H4 (cell line): ENCODE results near the gene XPO6. TPM values are rescaled to one million over a fixed set of nuclear protein-coding genes. Genes with fewer than 3 reads are reported as not detected.

ENCODE experiments used
- DNase-seq: peaks from one replicate; pipeline ENCODE4 v3.0.0-alpha.2; 2015; ENCODE audit warnings: low spot score
- total RNA-seq: library from RNA; depleted of rRNA; stranded (reverse); fragments of >200 nt; shearing (Covaris generic); gene quantifications from 2 replicates; pipeline ENCODE4 v1.2.3, GENCODE V29; 2014

Gene XPO6
- total RNA-seq, 1 experiment from 2014 or later: 46.8 TPM

DNA sequence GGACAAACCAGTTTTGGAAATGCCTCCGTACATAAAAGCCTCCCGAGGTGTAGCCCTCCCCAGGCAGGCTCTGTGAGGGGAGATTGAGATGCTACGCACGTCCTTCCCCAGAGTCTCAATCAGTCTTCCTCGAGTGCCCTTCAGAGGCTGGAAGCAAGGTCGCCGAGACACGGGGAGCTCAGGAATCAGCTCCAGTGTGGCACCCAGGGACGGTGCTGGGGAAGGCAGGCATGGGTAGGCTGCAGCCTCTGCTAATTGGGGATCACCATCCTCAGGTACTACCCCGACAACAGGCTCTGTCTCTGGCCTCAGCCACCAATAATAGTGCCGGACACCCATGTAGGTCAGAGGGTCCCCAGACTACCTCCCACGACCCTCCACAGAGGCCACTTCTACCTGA, 120.1 kb downstream of the XPO6 start:
- DNase-seq: no peak

DNA sequence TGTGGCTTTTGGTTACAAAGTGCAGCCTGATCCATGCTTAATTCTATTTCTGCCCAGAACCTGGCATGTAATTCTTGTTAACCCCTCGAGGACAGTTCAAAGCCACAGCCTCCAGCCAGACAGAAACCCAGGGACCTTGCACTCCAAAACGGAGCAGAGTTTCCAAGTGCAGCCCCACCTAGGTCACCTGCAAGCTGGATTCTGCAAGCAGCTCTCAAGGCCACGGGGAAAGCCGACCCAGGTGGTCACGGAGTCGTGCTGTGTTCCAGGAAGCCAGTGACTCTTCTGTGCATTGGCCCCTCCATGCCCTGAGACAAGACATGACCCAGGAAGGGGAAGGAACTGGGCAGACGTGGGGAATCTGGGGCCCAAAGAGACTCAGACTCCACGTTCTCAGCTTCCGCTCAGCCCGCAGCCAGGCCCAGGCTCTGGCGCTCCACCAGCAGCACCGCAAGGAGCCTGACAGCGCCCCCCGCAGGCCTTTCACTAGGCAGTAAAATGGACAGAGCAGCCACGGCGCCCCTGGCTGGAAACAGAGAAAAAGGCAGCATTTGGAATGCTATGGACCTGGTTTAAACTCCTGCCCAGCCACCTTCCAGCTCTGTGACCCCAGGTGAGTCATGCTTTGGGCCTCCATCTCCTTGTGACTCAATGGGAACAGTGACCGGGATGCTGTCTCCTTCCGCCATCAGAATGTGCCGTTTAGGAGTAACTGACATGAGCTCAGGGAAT, 121.0 kb downstream of the XPO6 start:
- no peak for DNase-seq

- no peak for DNase-seq
These were observed 121.8 kb downstream of the XPO6 start for GRCh38 chr16:28089992-28090365.

DNA sequence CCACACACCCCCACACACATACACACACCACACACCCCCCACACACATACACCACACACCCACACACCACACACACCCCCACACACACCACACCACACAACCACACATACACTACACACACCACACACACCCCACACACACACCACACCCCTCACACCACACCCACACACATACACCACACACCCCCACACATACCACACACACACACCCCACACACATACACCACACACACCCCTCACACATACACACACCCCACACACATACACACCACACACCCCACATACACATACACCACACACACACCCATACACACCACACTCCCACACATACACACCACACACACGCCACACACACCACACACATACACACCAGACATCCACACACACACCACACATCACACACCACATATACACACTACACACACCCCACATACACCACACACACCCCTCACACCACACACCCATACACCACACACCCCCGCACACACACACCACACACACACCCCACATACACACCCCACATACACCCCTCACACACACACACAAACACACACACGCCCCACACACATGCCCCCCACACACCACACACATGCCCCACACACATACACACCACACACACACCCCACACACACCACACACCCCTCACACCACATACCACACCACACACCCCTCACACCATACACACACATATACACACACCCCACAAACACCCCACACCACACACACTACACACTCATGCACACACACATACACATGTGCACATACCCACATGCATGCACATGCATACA, 122.4 kb downstream of the XPO6 start:
- DNase-seq: no peak

DNA sequence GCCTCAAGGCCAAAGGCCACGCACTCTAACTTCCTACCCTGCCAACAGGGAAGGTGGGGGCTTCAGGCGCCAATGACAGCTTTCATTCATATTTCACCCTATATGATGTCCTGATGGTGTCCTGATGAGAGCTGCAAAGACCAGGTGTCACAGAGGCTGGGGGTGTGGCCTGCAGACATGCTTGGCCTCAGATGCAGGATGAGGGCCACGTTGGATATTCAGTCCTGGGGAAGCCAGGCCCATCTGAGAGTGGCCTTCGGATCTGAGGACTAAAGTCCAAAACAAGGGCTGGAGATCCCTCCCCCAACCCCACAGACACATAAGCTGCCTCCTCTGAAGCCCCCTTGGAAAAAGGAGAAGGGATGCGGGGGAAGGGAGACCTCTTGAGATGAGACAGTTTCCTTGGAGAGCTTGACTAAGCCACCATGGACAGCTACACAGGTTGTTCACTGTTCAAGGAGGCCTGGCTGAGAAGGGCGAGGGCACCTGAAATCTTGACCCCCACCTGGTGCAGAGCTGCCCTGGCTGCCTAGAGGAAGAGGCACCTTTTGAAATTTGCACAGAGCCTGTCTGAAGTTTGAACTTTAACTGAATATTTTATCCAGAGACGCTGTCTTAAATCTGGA, 124.0 kb downstream of the XPO6 start:
- DNase-seq: no peak

- DNase-seq: no peak
These were observed 124.6 kb downstream of the XPO6 start for GRCh38 chr16:28087140-28087660.

DNA sequence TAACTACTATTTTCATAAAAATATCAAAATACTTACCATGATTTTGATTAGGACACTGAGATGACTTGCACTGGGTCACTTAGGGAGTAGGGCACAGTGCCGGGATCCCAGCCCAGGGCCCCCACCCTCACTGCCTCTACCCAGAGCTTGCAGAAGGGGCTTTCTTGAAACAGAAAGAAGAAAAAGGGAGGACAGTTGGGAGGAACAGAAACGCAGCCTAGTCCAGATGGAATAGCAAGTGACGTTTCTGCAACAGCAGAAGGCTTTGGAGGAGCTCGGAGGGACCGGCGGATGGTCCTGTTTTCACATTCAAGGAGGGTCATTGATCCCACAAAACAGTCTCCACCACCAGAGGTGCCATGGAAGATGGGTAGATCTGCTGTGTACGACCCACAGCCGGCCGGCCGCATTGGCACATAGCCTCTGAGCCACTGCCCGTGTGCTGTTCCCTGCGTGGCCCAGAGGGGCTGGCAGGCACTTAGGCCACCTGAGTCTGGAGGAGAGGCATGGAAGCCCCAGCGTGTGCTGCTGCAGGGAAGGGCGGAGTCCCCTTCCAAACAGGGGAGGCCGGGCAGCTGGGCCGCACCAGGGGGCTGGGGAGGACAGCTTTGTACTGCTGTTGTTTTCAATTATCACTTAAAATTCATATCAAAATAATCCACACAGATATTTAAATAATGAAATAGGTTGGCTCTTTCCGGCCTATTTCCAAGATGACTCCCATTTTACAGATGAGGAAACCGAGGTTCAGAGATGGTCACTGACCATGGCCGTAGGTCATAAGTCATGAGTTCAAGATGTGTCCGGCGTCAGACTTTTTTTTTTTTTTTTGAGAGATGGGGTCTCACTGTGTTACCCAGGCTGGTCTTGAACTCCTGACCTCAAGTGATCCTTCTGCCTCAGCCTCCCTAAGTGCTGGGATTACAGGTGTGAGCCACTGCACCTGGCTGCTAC, 125.3 kb downstream of the XPO6 start:
- DNase-seq: no peak

GRCh38 chr16:28085389-28086171, 126.2 kb downstream of the XPO6 start:
- DNase-seq: no peak

- no peak for DNase-seq
These were observed 127.6 kb downstream of the XPO6 start for GRCh38 chr16:28084209-28084608.

DNA sequence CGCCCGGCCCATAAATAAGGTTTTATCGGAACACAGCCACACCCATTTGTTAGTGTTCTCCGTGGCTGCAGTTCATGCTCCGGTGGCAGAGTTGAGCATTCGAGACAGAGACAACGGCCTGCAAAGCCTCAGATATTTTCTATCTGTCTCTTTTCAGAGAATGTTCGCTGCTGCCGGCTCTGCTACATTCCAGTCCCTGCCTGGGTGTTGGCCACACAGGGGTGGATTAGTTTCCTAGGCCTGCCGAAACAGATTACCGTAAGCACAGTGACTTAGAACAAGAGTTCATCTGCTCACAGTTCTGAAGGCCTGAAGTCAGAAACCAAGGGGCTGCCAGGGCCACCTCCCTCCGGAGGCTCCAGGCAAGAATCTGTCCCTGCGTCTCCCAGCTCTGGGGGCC, 129.1 kb downstream of the XPO6 start:
- no peak for DNase-seq

GRCh38 chr16:28081391-28081968, 130.3 kb downstream of the XPO6 start:
- DNase-seq: no peak

GRCh38 chr16:28078261-28078660, 133.5 kb downstream of the XPO6 start:
- no peak for DNase-seq

GRCh38 chr16:28073836-28074235, 137.9 kb downstream of the XPO6 start:
- no peak for DNase-seq

DNA sequence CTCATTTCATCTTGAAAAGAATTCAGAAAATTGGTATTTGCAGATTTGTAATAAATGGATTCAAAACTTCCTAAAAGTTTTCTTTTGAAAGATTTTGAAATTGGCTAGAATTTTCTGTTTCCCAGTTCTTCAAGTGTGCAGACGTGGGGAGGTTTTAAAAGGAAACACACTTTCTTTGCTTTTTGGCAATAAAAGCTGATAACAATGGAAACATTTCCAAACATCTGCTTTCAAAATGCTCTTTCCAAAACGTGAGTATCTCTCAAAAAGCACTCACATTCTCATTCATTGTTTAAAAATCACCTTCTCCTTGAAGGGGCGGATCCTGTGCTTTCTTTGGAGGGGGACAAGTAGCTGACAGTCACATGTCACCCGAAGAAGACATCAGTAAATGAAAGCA, 139.7 kb downstream of the XPO6 start:
- DNase-seq: no peak

DNA sequence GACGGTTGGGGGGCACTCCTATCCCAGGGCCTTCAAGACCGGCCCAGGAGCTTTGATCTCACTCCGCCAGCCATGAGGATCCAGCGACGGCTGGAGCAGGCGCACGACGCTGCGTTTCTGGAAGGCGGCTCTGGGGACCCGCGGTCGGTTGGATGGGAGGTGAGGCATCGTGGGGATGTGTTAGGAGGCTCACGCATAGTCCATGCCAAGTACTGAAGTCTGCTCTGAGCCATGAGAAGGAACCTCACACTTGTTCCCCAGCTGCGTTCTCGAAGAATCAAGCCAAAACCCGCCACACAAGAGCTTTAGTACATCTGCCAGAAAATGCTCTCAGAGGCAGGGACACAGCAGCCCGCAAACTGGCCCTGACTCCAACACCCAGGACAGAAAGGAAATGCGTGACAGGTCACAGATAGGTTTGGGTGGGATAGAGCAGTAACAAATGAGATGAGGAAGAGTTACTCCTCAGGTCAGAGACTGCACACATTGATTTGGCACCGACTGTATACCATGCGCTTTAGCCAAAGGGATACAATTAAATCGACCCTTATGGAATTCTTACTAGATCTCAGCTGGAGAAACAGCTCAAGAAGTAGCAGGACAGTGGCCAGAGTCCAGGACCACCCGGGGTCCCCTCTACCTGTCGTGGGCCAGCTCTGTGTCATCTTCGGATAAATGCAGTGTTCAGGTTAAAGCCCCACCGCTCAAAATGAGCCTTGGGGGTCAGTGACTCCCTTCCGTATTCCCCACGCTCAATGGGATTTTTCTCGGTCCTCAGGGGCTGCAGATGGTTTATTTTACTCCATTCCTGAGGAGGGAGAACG, 141.6 kb downstream of the XPO6 start:
- DNase-seq: no peak

DNA sequence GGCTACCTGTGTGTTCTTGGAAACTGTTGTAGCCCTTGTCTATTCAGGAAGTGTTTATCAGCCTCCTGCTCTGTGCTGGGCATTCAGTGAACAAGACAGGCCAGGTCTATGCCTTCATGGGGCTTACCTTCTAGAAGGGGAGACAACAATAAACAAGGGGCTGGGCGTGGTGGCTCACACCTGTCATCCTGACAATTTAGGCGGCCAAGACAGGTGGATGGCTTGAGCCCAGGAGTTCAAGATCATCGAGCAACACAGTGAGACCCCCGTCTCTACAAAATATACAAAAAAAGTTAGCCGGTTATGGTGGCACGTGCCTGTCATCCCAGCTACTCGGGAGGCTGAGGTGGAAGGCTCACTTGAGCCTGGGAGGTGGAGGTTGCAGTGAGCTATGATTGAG, 142.8 kb downstream of the XPO6 start:
- DNase-seq: no peak

DNA sequence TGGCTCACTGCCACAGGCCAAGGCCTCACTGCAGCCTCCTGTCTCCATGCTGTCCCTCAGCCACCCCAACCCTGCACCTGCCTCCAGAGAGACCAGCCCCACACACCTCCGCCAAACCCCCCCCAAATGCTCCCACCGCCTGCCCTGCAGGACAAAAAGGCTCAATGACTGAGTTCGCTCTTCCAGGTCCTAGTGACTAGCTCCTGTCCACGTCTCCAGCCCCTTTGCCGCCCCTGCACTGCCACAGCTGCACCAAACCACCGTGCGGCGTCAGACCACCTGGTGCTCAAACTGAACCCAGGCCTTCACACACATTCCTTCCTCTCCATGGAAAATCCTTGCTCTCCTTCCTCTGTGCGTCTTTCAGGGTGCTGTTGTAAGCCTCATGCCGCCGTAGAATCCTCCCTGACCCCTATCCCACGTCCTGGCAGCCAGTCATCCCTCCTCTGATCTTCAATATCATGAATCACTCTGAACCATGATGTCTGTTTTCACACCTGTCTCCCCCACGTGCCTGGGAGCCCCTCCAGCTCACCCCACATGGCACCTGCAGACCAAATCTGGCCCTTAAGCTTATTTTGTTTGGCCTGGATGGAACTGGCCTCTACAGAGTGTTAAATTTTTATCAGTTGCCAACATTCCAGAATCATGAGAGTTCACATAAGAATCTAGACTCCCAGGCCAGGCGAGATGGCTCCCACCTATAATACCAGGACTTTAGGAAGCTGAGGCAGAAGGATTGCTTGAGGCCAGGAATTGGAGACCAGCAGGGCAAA, 144.0 kb downstream of the XPO6 start:
- DNase-seq: no peak

GRCh38 chr16:28064706-28065249, 147.0 kb downstream of the XPO6 start:
- no peak for DNase-seq
